ENCODE measurements around the gene CCDC50.

CCDC50 gene

GRCh38 chr3:191320316-191320715 is 8.9 kb upstream of the CCDC50 start:
- DNase-seq = no peak

GRCh38 chr3:191321019-191321767 is 8.0 kb upstream of the CCDC50 start:
- DNase-seq = no peak

GRCh38 chr3:191324936-191325335 is 4.3 kb upstream of the CCDC50 start:
- no peak for DNase-seq

GRCh38 chr3:191327526-191327925 is 1.7 kb upstream of the CCDC50 start:
- no peak for DNase-seq

GRCh38 chr3:191328383-191328961 is 722 bp upstream of the CCDC50 start:
- no peak for DNase-seq

- peak; percentile 59 for DNase-seq
Observed at GRCh38 chr3:191329654-191330529, 698 bp downstream of the CCDC50 start, which contains the start of gene UTS2B. TSS of gene UTS2B (minus strand) at chr3:191330526. CDS start at chr3:191282189, 48,337 bp downstream.

GRCh38 chr3:191330530-191331048 is 1.4 kb downstream of the CCDC50 start:
- peak; percentile 72 for DNase-seq

GRCh38 chr3:191331388-191331787 is 2.2 kb downstream of the CCDC50 start:
- peak; percentile 42 for DNase-seq

- DNase-seq = no peak
Observed at GRCh38 chr3:191333298-191333880, 4.2 kb downstream of the CCDC50 start.

GRCh38 chr3:191334346-191334893 is 5.2 kb downstream of the CCDC50 start:
- no peak for DNase-seq

- DNase-seq = no peak
Observed at GRCh38 chr3:191336833-191337232, 7.6 kb downstream of the CCDC50 start.

- no peak for DNase-seq
Observed at GRCh38 chr3:191338177-191338488, 8.9 kb downstream of the CCDC50 start.

GRCh38 chr3:191339316-191339917 is 10.2 kb downstream of the CCDC50 start:
- no peak for DNase-seq

- DNase-seq = no peak
Observed at GRCh38 chr3:191340351-191340750, 11.2 kb downstream of the CCDC50 start.

- no peak for DNase-seq
Observed at GRCh38 chr3:191340966-191341365, 11.8 kb downstream of the CCDC50 start.

- DNase-seq = no peak
Observed at GRCh38 chr3:191342006-191342405, 12.8 kb downstream of the CCDC50 start.

GRCh38 chr3:191342411-191342810 is 13.2 kb downstream of the CCDC50 start:
- DNase-seq = no peak

- DNase-seq = no peak
Observed at GRCh38 chr3:191343115-191343514, 13.9 kb downstream of the CCDC50 start.

- DNase-seq = no peak
Observed at GRCh38 chr3:191343913-191344312, 14.7 kb downstream of the CCDC50 start.

- peak; percentile 20 for DNase-seq
Observed at GRCh38 chr3:191345334-191345733, 16.1 kb downstream of the CCDC50 start.

- no peak for DNase-seq
Observed at GRCh38 chr3:191347228-191347627, 18.0 kb downstream of the CCDC50 start.

- no peak for DNase-seq
Observed at GRCh38 chr3:191348098-191348497, 18.9 kb downstream of the CCDC50 start.
